ENCODE results near the gene CEACAM3. TPM values are rescaled to one million over a fixed set of nuclear protein-coding genes. Genes with fewer than 3 reads are reported as not detected.

CEACAM3 gene
- total and polyA plus RNA-seq, 9 of the 15 experiments (the other 6 are each of a cell fraction or from before 2014, with no cell fraction given), result not detected

DNA sequence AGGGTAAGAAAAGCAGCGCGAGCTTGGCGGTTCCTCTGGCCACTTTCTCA is 48.4 kb downstream of the CEACAM3 start, which contains the start of gene DMRTC2:
Gene DMRTC2 (plus strand): TSS at position 42 of the 50 bp plus-strand sequence. CDS start 2,387 bp downstream, outside the sequence.
- Histone ChIP-seq H3K9me3 (replicated peaks; ENCODE audit: control insufficient read depth, insufficient read depth, low read depth, low read length) (peaks cover 2% of the 10 kb centered on the region; the same call in 1 of the 2 replicates), H3K9me1 (ENCODE audit: control insufficient read depth, insufficient read depth, low read length) (no peaks in the 10 kb centered on the region), H3K4me3 (no peak within 1 kb of the TSS), H3K27ac (ENCODE audit: extremely low read depth, low read depth, low read length) (no peak within 1 kb of the TSS), H3K4me2 (ENCODE audit: insufficient read depth, low read length) (no peak within 1 kb of the TSS), H3K4me1 (replicated peaks in 1 of 2; ENCODE audit: control insufficient read depth in 2 of 2, insufficient read depth in 2 of 2, low read length in 2 of 2) (peaks cover 22 to 31% of the 10 kb centered on the region in 2 experiments; a peak in 4 of 5 replicates), H3K27me3 (ENCODE audit: control insufficient read depth in 2 of 2, insufficient read depth in 2 of 2, low read length in 2 of 2) (no peaks in the 10 kb centered on the region), H3K79me2 (ENCODE audit: control insufficient read depth, insufficient read depth, low read length) (no peaks in the 10 kb centered on the region), H3K9ac (ENCODE audit: insufficient read depth in 1 of 2, low read depth in 2 of 2, low read length in 2 of 2) (no peak within 1 kb of the TSS), H3K36me3 (ENCODE audit: control insufficient read depth, insufficient read depth, low read length) (no peaks in the 10 kb centered on the region), H4K20me1 (replicated peaks; ENCODE audit: control insufficient read depth, insufficient read depth, low read length) (no peaks in the 10 kb centered on the region), H2AFZ (ENCODE audit: low read depth, low read length) (no peak within 1 kb of the TSS)
- in situ Hi-C loops (cut with MboI) (no loop called here), intact Hi-C loops (cut with micrococcal nuclease) (no loop called here)
- DNase-seq (ENCODE audit: extremely low read depth in 1 of 4, low spot score in 3 of 4) (no peak), ATAC-seq (no peak), FAIRE-seq (no peak)
- ChIA-PET CTCF (ENCODE audit: low intra/inter-chr PET ratio) (no interaction called here), POLR2A (interaction anchor here (1.4 kb wide), 1 partner anchor 15 kb away, joined by 6 read pairs; the partner anchor contains the start of gene RPS19)
- BruUV-seq (replicated peaks), result no TSS peak
- 87% methylated on average over 3 of the region's 3 CpGs for WGBS (ENCODE audit: insufficient coverage, low coverage, missing lambda C conversion rate)
- TF ChIP-seq L3MBTL2 (IDR thresholded peaks at IDR 0.05) (0 out of 2 replicates have a peak, but pooled peaks have one; percentile 1), RAD21 (CRISPR knock-in tag; conservative IDR thresholded peaks at IDR 0.05 in 1 of 2, IDR thresholded peaks at IDR 0.05 in 1 of 2) (no peak)

DNA sequence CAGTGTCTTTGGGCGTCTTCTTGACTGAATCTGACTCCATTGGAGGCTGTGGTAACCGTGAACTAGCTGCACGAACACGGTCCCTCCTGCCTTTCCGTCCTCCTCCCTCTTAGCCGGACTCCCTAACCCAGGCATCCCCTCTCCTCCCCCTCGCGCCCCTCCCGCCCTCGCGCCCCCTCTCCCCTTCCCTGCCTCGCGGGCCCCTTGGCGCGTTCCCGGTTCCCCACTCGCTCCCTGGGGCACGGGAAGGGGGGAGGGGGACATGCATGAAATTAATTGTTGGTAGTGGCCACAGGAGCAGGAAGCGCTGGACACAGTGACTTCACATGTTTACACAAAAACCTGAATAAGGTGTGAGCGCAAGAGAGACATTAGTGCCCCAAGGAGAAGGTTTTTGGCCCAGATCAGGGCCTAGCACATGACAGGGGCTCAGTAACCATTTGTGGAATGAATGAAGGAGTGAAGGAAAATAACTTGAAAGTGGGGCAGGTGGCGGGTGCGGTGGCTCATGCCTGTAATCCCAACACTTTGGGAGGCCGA is 48.7 kb downstream of the CEACAM3 start:
- WGBS (ENCODE audit: insufficient coverage, low coverage, missing lambda C conversion rate), result 84% methylated on average over 6 of the region's 23 CpGs
- Histone ChIP-seq H3K4me3 (no peak overlapping the region), H2AFZ (ENCODE audit: low read depth, low read length) (no peak overlapping the region), H4K20me1 (replicated peaks; ENCODE audit: control insufficient read depth, insufficient read depth, low read length) (no peaks in the 10 kb centered on the region), H3K4me2 (ENCODE audit: insufficient read depth, low read length) (no peak overlapping the region), H3K4me1 (replicated peaks in 1 of 2; ENCODE audit: control insufficient read depth in 2 of 2, insufficient read depth in 2 of 2, low read length in 2 of 2) (peaks cover 22 to 31% of the 10 kb centered on the region in 2 experiments; a peak in 4 of 5 replicates), H3K9ac (ENCODE audit: insufficient read depth in 1 of 2, low read depth in 2 of 2, low read length in 2 of 2) (no peak overlapping the region), H3K79me2 (ENCODE audit: control insufficient read depth, insufficient read depth, low read length) (no peaks in the 10 kb centered on the region), H3K27me3 (ENCODE audit: control insufficient read depth in 2 of 2, insufficient read depth in 2 of 2, low read length in 2 of 2) (no peaks in the 10 kb centered on the region), H3K9me3 (replicated peaks; ENCODE audit: control insufficient read depth, insufficient read depth, low read depth, low read length) (peaks cover 2% of the 10 kb centered on the region; the same call in 1 of the 2 replicates), H3K27ac (ENCODE audit: extremely low read depth, low read depth, low read length) (no peak overlapping the region), H3K36me3 (ENCODE audit: control insufficient read depth, insufficient read depth, low read length) (no peaks in the 10 kb centered on the region), H3K9me1 (ENCODE audit: control insufficient read depth, insufficient read depth, low read length) (no peaks in the 10 kb centered on the region)
- in situ Hi-C loops (cut with MboI), result no loop called here
- ChIA-PET CTCF (ENCODE audit: low intra/inter-chr PET ratio) (no interaction called here), POLR2A (interaction anchor here (1.4 kb wide), 1 partner anchor 15 kb away, joined by 6 read pairs; the partner anchor contains the start of gene RPS19)
- BruUV-seq (replicated peaks), result no TSS peak
- intact Hi-C loops (cut with micrococcal nuclease), result no loop called here
- FAIRE-seq (no peak), ATAC-seq (no peak), DNase-seq (ENCODE audit: extremely low read depth in 1 of 4, low spot score in 3 of 4) (no peak)
- TF ChIP-seq, protein P1, sequence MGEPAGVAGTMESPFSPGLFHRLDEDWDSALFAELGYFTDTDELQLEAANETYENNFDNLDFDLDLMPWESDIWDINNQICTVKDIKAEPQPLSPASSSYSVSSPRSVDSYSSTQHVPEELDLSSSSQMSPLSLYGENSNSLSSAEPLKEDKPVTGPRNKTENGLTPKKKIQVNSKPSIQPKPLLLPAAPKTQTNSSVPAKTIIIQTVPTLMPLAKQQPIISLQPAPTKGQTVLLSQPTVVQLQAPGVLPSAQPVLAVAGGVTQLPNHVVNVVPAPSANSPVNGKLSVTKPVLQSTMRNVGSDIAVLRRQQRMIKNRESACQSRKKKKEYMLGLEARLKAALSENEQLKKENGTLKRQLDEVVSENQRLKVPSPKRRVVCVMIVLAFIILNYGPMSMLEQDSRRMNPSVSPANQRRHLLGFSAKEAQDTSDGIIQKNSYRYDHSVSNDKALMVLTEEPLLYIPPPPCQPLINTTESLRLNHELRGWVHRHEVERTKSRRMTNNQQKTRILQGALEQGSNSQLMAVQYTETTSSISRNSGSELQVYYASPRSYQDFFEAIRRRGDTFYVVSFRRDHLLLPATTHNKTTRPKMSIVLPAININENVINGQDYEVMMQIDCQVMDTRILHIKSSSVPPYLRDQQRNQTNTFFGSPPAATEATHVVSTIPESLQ (CRISPR knock-in tag; IDR thresholded peaks at IDR 0.05), result no peak
- TF ChIP-seq ZBTB43 (CRISPR knock-in tag; IDR thresholded peaks at IDR 0.05) (no peak), MAFK (IDR thresholded peaks at IDR 0.05; ENCODE audit: low read length) (no peak), RFX7 (CRISPR knock-in tag; IDR thresholded peaks at IDR 0.05) (no peak), ZNF253 (CRISPR knock-in tag; conservative IDR thresholded peaks at IDR 0.05) (no peak), DACH1 (IDR thresholded peaks at IDR 0.05; ENCODE audit: partially characterized antibody) (no peak), CREB3L1 (IDR thresholded peaks at IDR 0.05; ENCODE audit: borderline replicate concordance, low read depth) (no peak)

Measured in K562 (cell line).